HG03066 (cell line): ENCODE measurements around the gene PDE9A.
"Not testable (repeated sequence)": the region's sequence is repeated elsewhere in the genome, so short reads cannot be mapped to it uniquely, and the experiment has no call there.

Experiments used
- ATAC-seq: cut with Tn5 transposase; IDR thresholded peaks from one replicate; pipeline ENCODE4 v1.9.1; 2021; ENCODE audit warnings: low read depth; ENCODE audit not compliant: unreplicated experiment

PDE9A gene

DNA sequence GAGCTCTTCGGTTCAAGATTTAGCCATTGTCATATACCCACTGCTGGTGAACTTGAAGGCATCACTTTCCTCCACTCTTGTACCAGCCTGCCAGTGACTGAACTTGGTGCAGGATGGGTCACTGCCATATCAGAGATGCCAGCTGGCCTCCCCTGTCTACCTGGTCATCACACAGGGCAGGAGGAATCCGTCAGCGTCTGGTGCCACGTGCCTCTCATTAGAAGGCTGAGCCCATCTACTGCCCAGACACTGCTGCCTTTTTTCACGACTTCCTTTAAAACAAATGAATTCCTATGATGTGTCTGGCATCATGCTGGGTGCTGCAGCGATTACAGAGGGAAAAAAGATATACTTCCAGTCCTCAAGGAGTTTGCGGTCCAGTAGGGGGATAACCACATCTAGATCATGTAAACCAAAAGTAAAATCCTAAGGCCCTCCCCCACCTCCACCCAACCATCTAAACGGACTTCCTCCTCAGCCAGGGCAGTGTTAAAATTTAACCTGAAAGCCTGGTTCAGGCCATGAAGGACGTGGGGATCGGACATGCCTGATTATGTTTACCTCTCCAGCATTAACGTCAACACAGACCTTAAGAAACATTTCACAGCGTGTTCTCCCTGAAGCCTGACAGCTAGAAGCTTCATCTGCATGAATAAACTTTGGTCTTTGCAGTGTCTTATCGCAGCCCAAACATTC, 29.2 kb upstream of the PDE9A start:
- ATAC-seq, result no peak

DNA sequence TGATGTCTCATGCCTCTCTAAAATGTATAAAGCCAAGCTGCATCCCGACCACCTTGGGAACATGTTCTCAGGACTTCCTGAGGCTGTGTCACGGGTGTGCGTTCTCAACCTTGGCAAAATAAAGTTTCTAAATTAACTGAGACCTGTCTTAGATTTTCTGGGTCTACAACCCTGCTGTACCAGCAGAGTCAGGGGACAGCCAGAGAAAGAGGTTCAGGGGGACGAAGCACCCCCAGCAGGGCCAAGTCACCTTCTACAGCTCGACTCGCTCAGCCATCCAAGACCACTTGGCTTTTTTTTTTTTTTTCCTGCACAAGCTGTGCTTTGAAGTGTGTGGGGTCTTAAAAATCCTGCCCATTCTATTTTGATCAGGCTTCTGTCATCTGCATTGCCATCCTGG, 28.5 kb upstream of the PDE9A start:
- no peak for ATAC-seq

DNA sequence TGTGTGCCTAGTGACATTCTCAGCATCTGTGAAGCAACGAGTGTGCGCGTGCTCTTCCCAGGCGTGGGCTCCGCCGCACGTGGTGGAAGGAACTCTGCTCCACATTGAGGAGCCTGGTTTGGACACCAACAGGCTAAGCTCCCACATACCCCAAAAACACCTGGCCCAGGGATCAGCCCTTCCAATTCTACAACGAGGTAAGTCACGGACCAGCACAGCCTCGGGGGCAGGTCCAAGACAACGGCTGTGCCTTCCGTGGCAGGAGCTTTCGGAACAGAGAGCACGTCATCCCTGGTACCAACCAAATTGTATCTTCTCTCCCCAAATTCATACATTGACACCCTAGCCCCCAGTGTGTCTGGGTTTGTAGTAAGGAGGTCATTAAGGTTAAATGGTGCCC, 27.2 kb upstream of the PDE9A start:
- no peak for ATAC-seq

DNA sequence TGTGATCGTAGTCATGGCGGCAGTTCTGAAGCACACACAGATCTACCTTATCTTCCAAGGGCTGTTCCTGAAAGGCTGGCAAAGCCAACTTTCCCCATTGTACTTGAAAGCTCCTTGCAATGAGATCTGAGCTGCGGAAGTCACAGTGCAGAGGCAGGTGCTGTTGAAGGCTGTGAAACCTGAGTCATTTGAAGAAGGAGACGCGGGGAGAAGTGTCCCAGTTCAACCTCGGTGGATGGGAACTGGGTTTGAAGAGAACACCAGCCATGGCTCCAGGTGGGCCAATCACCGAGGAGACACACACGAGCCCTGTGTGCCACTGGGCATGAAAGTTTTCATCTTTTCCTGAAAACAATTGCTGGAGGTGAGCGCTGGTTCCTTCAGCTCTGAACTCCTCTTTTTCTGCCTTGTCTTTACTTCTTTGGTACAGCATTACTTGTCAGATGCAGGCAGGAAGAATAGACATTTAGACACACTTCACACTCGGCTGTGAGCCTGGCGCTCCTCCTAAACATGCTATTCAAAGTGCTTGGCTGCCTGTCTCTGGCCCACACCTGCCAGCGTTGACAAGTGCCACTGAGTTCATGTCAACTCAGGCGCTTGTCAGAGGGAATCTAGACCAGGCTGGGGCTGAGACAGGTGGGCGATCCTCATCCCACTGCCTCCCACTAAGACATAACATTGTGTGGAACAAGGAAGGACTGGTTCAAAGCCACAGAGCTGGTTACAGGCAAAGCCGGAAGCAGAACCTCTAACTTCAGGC, 25.7 kb upstream of the PDE9A start:
- no peak for ATAC-seq

DNA sequence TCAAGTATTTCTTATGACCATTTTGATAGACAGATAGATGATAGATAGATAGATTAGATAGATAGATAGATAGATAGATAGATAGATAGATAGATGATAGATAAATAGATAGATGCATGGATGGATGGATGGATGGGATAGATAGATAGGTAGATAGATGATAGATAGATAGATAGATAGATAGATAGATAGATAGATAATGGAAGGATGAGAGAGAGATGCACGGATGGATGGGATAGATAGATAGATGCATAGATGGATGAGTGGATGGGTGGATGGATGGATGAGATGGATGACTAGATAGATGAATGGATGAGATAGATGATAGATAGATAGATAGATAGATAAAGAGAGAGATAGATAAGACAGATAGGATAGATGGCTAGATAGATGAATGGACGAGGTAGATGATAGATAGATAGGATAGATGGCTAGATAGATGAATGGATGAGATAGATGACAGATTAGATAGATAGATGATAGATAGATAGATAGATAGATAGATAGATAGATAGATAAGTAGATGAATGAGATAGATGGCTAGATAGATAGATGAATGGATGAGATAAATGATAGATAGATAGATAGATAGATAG, 24.9 kb upstream of the PDE9A start:
- not testable (repeated sequence) for ATAC-seq

DNA sequence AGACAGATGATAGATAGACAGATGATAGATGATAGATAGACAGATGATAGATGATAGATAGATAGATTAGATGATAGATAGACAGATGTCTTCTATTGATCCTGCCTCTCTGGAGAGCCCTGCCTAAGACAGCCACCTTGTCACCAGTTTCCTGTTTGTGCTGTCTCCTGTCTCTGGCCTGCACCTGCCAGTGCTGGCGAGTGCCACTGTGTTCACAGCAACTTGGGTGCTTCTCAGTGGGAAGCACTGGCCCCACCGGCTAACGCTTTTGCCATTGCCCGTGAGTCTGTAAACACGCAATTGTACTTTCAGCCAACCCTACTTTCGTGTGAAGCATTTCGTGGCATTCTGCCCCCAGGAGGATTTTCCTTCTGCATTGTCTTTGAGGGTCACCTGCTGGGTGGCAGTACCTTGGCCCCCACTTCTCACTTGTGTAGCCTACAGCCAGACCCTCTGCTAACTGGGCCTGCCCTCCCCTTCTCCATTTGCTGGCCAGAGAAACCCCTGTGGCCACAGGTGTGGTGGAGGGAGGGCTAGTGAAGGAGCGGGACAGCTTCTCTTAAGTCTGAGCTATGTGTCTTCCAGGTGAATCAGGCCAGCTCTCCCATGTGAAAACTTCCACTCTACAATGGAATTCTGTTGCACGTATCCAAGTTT, 23.4 kb upstream of the PDE9A start:
- no peak for ATAC-seq

DNA sequence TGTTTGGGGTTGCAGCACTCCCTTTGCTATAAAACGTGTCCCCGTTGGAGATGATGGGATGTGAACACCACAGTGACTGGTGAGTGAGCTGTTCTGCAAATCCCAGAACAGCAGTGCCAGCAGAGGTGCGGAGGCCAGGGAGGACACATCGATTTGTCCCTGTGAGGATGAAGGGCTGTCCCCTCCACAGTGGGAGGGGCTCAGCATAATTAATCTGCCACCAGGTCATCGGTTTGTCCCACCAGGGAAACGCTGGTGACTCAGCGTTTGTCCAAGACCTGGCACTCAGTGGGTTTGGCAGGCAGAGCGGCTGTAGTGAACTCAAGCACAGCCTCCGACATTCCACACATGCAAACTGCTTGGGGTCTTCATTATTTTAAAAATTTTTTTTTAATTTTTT, 22.8 kb upstream of the PDE9A start:
- ATAC-seq, result no peak

DNA sequence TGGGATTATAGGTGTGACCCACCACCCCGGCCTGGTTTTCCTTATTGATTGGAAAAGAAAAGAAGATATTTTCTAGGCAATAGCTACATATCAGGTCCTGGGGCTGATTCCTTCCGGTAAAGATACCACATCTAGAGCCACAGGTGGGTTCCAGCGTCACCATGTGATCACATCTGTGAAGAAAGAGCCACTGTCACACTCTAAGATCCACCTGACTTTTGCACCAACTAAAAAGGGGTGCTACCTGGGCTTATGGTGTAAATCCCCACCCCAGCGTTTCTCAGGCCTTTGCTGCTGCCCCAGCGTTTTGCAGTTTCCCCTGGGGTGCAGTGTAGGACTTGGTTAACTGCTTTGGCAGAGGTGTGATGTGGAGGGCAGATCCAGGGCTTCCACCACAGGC, 22.3 kb upstream of the PDE9A start:
- no peak for ATAC-seq

DNA sequence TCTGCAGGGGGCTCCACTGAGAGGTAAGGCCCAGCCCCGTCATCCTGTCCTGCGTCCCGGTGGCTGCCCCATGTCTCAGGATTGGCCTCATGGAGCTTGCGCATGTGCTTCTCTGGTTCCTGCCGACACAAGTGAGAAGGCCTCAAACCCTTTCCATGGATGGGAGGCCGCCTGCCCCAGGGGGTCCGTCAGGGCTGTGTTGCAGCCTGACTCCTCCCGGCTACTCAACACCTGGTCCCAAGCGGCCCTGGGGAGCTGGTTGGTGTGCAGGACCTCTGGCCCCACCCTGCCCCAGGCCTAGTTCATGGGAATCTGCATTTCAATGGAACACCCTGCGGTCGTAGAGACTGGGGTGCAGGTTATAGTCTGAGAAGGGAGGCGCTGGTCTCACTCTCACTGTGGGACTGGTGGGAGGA, 21.1 kb upstream of the PDE9A start:
- no peak for ATAC-seq

DNA sequence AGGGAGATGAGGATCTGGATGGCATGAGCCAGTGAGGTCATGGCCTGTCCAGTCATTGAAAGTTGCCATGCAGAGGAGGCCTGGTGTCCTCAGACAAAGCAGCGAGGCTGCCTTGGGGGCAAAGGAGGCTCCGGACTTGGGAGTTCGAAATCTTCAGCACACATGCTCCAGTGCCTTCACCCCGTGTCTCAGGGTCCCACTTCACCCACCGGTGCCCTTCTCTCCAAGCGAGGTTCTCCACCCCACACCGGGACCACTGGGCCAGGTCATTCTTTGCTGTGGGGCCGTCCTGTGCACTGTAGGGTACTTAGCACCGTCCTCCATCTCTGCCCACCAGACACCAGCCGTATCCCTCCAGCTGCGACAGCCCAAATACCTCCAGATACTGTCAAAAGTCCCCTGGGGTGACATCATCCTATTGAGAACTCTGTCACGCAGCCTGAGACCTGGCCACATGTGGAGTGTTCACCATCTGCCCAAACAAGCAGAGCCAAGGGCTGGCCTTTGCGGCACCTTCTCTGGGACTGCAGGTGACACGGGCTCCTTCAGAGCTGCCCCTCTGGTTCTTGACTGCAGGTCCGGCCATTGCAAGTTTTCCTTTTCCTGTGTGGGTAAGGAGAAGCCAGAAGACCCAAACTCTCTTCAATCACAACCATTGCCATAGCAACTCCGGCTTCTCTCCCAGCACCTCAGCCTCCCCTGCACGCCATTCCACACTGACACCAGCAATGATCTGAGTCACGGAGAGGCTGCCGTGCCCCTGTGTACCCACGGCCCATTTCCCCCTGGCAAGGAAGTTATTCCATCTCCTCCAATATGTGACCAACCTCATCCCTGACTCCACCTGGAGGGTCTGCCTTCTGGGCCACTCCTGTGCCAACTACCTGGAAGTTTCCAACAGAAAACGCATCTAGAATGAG, 20.4 kb upstream of the PDE9A start:
- ATAC-seq, result no peak

DNA sequence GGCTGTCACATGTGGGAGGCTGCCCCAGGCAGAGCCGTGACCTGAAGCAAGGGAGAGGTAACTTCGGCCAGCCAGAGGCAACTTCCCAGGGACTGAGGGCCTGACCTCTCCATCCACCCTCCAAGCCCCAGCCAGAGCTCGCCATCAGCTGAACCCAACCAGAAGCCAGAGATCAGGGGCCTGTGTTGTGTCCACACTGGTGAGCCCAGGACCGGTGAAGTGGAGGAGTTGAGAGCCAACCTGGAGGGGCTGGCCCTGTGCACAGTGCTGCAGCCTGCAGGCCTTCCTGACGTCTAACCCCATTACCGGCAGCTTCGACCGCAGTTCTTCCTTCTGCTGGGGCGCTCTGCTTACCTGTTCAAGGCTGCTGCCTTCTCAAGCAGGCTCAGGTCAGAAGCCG, 19.6 kb upstream of the PDE9A start:
- ATAC-seq, result no peak

DNA sequence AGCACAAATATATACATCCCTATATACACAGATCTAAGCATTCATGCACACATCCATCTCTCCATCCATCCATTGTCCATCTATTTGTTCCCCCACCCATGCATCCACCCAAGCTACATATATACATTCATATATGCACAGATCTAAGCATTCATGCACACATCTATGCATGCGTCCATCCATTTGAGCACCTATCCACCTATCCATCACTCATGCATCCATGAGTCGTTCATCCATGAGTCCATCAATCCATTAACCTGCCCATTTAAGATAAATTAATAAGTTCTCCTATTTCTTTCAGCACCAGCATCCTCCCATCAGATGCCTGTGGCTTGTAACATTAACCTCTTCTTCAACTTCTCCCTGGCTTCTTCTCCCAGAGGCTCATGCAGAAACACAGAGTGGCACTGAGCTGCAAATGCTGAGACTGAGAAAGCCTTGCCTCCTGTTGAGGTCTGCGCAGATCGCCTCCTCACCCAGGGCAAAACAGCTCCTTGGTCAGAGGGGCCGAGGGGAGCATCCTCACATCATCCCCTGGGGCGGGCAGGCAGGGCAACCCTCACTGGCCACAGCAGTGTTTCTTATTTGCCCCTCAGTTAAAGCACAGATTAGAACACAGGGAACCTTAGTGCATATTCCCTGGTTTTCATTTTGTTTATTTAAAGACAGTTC, 17.4 kb upstream of the PDE9A start:
- ATAC-seq, result no peak

DNA sequence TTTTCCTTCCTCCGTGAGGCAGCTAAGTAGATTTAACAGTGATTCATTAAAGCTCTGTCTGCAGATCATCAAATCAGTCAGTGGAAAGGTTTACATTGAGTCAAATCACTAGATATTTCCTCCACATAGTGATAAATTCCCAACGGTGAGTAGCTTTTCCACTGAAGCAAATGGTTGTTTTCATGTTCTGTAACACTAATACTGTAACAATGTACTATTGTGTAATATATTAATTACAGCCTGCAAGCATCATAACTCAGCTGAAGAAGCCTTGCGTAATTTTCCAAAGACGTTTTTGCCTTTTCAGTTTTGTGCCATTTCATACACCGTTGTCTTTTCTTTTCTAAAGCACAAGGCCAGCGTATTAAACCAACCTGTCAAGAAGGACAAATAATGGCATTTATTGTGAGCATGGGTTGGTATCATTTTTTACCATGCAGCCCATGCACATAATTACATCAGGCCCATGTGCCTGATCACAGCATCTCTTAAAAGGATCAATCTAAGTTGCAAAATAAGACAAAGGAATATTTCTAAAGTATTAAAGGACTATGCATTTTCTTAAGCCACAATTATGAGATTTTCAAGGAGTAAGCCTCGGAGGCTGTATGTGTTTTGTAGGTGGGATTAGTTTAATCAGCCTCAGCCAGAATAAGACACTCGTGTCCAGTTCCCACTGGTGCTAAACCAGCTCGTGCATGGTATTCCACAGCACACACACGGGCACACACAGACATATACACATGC, 16.7 kb upstream of the PDE9A start:
- ATAC-seq, result no peak

DNA sequence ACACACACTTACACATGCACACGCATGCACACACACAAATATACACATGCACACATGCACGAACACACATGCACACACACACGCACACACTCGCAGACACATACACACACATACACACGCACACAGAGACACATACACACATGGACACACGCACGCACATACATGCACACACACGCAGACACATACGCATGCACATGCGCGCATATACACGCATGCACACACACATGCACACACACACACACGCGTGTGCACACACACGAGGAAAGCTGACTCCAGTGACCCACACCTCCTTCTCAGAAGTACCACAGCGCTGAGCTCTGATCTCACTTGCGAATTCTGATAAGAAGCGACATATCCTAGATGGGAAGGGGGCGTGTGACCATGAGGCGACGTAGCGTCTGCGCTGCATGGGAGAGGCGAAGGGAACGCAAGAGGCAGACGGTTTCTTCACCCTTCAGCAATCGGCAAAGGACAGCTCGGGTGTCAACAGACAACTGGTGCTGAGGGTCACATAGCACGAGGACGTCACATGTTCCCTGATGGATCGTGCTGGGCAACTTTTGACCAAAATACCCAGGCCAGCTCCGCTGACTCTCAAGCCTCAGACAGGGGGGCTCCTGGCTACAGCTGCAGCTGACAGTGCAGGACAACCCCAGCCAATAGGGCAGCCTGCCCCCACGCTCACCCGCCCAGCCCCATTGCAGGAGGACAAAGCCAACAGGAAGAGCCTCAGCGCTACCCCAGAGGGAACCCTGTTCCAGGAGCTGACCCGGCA, 16.0 kb upstream of the PDE9A start:
- ATAC-seq, result no peak

DNA sequence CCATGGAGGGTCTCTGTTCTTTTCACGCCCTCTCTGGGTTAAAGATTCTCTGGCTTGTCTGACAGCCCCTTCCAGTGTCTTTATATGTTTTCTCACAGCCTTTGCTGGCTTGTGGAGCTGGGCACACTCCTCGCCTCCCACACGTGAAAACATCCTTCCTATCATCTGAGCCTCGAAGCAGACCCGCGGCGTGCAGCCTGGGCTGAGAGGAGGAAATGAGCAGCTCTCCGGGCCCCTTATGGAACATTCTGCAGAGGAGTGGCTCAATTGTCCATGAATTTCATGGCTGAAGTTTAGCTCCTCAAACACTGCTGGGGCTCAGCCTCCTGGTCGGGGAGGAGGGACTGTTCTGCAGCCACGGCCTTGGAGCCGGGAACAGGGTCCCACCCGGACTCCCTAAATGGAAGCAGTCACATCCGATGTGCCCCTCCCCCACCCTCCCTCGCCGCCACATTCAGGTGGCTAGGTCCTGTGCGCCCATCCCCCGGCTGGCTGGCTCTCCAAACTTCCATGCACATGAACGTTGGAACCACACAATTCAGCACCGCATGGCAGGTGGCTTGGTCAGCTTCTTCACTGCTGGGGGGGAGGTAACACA, 15.1 kb upstream of the PDE9A start:
- no peak for ATAC-seq

DNA sequence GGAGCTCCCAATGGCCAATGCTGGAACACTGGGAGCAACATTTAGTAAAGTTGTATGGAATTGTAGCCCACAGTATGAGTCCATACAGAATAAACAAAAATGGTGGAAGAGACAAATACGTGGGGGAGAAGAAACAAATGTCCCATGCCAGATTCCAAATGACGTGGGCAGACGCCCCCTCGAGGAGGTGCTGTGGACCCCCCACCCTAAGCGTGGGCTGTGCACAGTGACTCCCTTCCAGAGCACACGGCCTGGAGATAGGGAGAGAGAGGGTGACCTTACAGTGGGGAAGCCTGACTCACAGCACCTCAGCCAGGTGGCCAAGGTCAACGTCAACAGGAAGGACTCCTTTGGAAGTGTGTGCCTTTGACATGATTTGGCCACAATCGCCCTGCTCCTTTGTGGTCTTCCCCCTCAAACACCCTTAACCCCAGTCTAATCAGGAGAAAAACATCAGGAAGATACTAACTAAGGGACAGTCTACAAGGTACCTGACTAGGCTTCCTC, 13.7 kb upstream of the PDE9A start:
- no peak for ATAC-seq

DNA sequence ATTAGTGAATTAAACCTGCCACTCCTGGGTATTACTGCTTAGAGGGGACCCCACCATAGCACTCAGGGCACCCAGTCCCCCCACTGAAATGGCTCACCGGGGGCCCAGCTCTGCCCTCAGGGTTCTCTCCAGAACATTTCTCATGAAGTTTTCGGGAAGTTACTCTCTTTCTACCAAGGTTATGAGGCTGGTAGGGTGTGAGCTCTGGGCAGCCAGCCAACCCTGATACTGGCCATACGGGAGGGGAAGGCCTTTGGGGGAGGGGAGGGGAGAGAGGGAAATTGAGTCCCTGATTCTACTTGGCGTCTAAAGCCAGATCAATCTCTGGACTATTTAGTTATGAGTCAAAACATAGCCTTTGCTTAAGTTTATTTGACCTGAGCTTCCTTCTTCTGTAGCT, 12.9 kb upstream of the PDE9A start:
- ATAC-seq, result no peak
